ENCODE measurements around the gene P2RX6. TPM values are rescaled to one million over a fixed set of nuclear protein-coding genes. Genes with fewer than 3 reads are reported as not detected.

P2RX6 gene
- total RNA-seq, 1 experiment from 2014 or later, result 2.7 TPM

GRCh38 chr22:20977516-20978170 lies 37.3 kb upstream of the P2RX6 start:
- in situ Hi-C loops (cut with HindIII; ENCODE audit: low pct_unique_long_range_greater_than_20kb, low sequenced_read_pairs), result no loop called here
- DNase-seq (ENCODE audit: low read depth, low spot score), result no peak

- DNase-seq (ENCODE audit: low read depth, low spot score), result no peak
- in situ Hi-C loops (cut with HindIII; ENCODE audit: low pct_unique_long_range_greater_than_20kb, low sequenced_read_pairs), result no loop called here
These were observed 36.5 kb upstream of the P2RX6 start for GRCh38 chr22:20978419-20978818.

GRCh38 chr22:20979243-20979809 lies 35.6 kb upstream of the P2RX6 start:
- DNase-seq (ENCODE audit: low read depth, low spot score), result no peak
- in situ Hi-C loops (cut with HindIII; ENCODE audit: low pct_unique_long_range_greater_than_20kb, low sequenced_read_pairs), result no loop called here

GRCh38 chr22:20979940-20980453 lies 35.0 kb upstream of the P2RX6 start:
- no peak for DNase-seq (ENCODE audit: low read depth, low spot score)
- in situ Hi-C loops (cut with HindIII; ENCODE audit: low pct_unique_long_range_greater_than_20kb, low sequenced_read_pairs), result no loop called here

DNA sequence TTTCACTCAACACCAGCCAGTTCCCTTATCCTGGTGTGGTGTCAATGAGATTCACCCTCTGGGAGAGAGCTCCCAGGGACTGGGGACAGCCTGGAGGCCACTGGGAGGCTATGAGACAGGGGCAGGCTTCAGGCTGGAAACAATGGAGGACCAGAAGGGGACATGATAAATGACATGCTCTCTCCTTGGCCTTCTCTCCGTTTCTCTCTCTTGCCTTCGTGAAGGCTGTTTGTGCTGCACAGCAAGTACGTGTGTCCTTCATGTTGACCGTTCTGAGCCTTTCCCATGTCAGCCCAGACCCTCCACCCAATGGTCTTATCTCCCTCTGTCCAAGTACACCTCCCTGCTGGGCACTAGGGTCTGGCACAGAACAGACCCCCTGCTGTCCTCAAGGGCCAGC lies 34.4 kb upstream of the P2RX6 start:
- DNase-seq (ENCODE audit: low read depth, low spot score), result no peak
- in situ Hi-C loops (cut with HindIII; ENCODE audit: low pct_unique_long_range_greater_than_20kb, low sequenced_read_pairs), result no loop called here

DNA sequence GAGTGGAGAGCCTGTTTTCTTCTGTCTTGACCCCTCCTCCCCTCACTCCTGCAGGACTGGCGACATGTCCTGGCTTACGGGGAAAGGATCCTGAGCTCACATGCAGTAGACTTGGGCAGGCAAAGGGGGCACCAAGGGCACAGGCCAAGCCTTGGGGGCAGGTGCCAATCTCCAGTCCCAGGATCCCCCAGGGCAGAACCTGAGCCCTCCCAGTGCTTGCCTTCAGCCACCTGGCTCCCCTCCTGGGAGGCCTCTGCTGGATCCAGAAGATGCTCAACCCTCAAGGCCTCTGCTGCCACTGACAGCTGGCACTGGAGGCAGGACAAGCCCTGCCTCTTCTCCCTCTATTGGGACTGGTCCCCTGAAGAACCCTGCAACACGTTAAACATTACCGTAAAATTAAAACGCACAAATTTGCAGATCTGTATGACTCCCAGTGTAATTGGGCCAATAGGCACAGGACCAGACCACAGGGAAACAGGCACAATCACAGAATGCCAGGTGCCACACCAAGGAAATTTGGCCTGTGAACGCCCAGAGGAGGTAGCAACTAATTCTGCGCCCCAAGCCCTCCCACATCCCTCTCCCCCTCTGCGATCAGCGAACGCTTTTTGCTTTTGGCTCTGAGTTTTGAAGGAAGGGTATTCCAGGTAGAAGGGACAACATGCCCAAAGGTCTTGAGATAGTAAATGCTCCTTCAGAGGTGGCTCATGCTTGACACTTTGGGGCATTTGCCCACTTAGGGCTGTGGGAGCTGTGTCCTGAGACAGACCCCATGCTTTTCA lies 33.8 kb upstream of the P2RX6 start:
- no peak for DNase-seq (ENCODE audit: low read depth, low spot score)
- in situ Hi-C loops (cut with HindIII; ENCODE audit: low pct_unique_long_range_greater_than_20kb, low sequenced_read_pairs), result no loop called here

GRCh38 chr22:20981787-20982562 lies 33.0 kb upstream of the P2RX6 start, which contains the start of gene LZTR1:
Gene LZTR1, plus strand, starts transcription at chr22:20982297. Its CDS starts 75 bp downstream, at chr22:20982372.
- in situ Hi-C loops (cut with HindIII; ENCODE audit: low pct_unique_long_range_greater_than_20kb, low sequenced_read_pairs), result no loop called here
- DNase-seq (ENCODE audit: low read depth, low spot score), result peak; percentile 77

DNA sequence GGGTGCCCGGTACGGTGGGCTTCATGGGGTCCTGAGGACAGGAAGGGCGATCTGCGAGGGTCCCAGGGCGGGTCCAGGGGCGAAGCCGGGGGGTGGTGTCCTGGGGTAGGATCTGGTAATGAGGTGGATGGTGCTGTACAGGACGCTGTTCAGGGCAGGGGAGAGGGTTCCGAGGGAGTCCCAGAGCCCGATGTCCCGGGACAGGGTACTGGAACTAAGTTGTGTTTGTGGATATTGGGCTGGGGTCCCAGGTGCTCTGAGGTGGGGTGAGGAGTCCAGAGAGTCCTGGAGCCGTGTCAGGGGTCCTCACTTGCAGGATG lies 32.4 kb upstream of the P2RX6 start:
- DNase-seq (ENCODE audit: low read depth, low spot score), result no peak
- in situ Hi-C loops (cut with HindIII; ENCODE audit: low pct_unique_long_range_greater_than_20kb, low sequenced_read_pairs), result no loop called here

- in situ Hi-C loops (cut with HindIII; ENCODE audit: low pct_unique_long_range_greater_than_20kb, low sequenced_read_pairs), result no loop called here
- no peak for DNase-seq (ENCODE audit: low read depth, low spot score)
These were observed 31.7 kb upstream of the P2RX6 start for GRCh38 chr22:20983081-20983771.

DNA sequence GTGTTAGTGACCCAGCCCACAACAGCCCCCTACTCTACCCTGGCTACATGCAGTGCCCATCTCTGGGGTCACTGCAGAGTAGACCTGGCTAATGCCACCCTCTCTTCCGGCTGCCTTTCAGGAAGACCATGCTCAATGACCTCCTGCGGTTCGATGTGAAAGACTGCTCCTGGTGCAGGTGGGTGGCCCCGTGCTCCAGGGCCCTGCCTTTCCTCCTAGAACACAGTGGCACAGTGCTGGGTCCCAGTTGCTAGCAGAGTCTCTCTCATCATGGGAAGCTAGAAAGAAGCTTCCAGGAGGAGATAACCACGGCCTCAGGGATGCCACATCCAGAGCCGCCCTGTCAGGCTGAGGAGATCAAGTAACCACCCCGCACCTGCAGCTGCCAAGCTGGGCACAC lies 29.2 kb upstream of the P2RX6 start:
- in situ Hi-C loops (cut with HindIII; ENCODE audit: low pct_unique_long_range_greater_than_20kb, low sequenced_read_pairs), result no loop called here
- no peak for DNase-seq (ENCODE audit: low read depth, low spot score)

DNA sequence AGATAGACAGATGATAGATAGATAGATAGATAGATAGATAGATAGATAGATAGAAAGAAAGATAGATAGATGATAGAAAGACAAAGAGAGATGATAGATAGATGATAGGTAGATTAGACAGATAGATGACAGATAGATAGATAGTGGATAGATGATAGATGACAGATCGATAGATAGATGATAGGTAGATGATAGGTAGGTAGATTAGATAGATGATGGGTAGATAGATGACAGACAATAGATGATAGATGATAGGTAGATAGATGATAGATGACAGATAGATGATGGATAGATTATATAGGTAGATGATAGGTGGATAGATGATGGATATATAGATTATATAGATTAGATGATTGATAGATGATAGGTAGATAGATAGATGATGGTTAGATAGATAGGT lies 28.6 kb upstream of the P2RX6 start:
- no peak for DNase-seq (ENCODE audit: low read depth, low spot score)
- in situ Hi-C loops (cut with HindIII; ENCODE audit: low pct_unique_long_range_greater_than_20kb, low sequenced_read_pairs), result no loop called here

GRCh38 chr22:20987375-20987774 lies 27.6 kb upstream of the P2RX6 start:
- in situ Hi-C loops (cut with HindIII; ENCODE audit: low pct_unique_long_range_greater_than_20kb, low sequenced_read_pairs), result no loop called here
- DNase-seq (ENCODE audit: low read depth, low spot score), result no peak

DNA sequence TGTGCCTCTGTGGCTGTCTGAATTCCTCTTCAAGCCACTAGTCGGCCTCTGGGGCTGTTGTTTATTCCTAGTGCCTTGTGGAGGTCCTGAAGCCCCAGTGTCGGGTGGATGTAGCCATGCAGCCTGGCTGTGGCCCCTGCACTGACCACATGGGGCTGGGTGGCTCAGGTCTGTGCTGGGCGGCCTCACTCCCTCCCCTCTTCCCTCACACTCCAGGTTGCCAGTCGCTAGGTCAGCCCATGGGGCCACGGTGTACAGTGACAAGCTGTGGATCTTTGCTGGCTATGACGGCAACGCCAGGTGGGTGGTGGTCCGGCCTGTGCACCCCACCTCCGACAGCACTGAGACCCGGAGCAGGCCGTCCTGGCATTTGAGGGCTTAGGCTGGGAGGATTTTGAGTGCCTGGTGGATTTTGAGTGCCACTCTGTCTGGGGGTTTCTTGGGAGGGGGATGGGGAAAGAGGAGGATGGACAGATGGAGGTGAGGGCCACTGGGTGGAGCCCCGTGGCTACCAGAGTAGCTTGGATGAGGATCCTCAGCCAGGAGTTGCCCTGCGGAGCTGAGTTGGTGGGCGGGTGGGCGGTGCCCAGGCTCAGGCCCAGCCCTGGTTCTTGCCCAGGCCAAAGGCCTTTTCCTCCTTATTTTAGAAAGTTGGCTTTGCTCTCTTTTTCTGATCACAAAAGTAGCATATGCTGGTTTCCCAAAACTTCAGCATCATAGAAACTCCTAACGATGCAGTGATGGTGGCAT lies 26.2 kb upstream of the P2RX6 start:
- no peak for DNase-seq (ENCODE audit: low read depth, low spot score)
- in situ Hi-C loops (cut with HindIII; ENCODE audit: low pct_unique_long_range_greater_than_20kb, low sequenced_read_pairs), result no loop called here

- no peak for DNase-seq (ENCODE audit: low read depth, low spot score)
- in situ Hi-C loops (cut with HindIII; ENCODE audit: low pct_unique_long_range_greater_than_20kb, low sequenced_read_pairs), result no loop called here
These were observed 25.4 kb upstream of the P2RX6 start for GRCh38 chr22:20989323-20990138.

GRCh38 chr22:20990184-20991180 lies 24.5 kb upstream of the P2RX6 start:
- no peak for DNase-seq (ENCODE audit: low read depth, low spot score)
- in situ Hi-C loops (cut with HindIII; ENCODE audit: low pct_unique_long_range_greater_than_20kb, low sequenced_read_pairs), result no loop called here
